RPMI7951 (cell line): ENCODE data around the gene PLCB2. TPM values are rescaled to one million over a fixed set of nuclear protein-coding genes. Genes with fewer than 3 reads are reported as not detected.
A peak's percentile ranks its signal among the peaks of the same experiment; 100 is the strongest.

Experiments used
- DNase-seq: peaks from one replicate; pipeline ENCODE4 v3.0.0-alpha.2; 2012; ENCODE audit warnings: low read depth
- total RNA-seq: library from RNA; depleted of rRNA; stranded (reverse); fragments of >200 nt; shearing (Covaris generic); gene quantifications from 2 replicates; pipeline ENCODE4 v1.2.3, GENCODE V29; 2014; rRNA removed

The PLCB2 gene
- 1.4 and 1.6 TPM in 2 replicates for total RNA-seq

DNA sequence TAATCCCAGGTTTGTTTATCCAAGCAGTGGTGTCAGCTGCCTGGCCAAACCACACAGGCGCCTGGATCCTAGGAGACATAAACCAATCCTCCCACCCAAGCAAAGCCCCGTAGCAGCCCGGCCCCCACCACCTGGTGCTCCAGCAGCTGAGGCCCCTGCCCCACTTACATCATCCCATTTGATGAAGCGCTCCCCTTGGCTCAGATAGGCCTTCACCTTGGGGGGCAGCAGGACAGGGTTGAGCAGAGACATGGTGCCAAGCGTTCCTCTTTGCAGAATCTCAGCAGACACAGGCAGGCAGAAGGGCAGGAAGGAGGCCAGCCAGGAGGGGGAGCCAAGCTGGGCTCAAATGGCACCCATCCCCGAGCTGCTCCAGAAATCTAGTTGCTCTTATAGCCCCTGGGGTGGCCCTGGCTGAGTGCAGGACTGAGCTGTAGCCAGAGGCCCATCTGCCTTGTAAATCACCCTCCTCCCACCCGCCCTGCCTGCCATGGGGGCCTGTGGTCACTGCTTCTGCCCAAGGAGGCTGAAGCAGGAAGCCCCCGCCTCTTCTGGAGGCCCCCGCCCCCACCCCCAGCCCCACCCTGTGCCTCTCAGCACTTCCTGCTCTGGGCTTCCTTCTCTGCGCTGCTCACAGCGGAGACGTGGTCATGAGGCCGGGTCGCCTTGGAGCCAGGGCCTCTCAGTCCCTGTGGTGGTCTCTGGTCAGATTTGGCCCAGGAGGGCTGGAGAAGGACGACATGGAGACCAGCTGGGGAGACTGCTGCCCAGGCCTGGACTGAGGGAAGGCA is at the start of gene PLCB2:
Gene PLCB2, minus strand, starts transcription at position 515 of the 791 bp plus-strand sequence. Its CDS starts 263 bp downstream, at position 252.
- no peak for DNase-seq

GRCh38 chr15:40357246-40357645 is 49.5 kb upstream of the PLCB2 start:
- no peak for DNase-seq

DNA sequence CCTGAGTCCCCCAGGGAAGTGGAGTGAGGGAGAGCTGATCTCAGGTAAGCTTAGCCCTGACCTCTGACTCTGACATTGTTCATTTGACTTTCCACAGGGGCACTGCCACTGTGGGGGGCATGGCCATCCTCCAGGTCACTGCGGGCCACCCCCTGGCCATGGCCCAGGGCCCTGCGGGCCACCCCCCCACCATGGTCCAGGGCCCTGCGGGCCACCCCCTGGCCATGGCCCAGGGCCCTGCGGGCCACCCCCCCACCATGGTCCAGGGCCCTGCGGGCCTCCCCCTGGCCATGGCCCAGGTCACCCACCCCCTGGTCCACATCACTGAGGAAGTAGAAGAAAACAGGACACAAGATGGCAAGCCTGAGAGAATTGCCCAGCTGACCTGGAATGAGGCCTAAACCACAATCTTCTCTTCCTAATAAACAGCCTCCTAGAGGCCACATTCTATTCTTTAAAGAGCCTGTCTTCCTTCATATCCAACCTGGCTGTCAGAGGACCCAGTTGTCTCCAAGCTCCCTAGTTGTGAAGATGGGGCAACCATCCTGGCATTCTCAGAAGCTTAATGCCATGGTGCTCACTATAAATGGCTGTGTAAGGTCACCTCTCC is 48.3 kb upstream of the PLCB2 start:
- DNase-seq: no peak

DNA sequence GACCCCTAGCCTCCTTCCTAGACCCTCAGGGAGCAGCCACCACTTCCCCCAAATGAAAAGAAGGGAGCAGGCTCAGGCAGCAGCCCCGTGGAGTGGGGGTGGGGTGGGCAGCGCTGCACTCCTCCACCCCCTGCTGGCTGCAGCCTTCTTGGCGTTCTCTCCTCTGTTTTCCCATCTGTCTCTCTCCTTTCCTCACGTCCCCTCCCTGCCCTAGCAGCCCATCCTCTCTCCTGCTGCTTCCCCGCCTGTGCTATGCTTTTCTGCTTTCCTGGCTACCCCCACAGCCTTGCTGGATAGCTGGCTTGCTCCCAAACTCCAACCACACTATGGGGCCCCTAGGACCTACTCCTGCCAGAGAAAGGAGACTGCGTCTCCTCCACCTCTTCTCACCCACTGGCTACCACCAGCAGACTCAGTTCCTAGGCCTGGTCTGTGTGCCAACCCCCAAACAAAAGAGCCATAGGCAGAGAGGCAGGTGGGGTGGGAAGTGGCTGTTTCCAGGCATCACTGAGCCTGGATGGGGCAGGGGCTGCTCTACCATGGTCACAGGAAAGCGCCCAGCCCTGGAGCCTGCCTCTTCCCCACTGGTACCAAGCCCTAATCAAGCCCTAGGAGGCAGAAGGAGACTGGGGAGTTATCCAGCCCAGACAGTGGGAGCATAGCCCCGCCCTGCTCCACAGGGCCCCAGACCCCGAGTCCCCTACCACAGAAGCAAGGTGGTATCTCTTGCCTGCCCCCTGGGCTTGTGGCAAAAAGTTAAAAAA is 46.9 kb upstream of the PLCB2 start:
- DNase-seq: peak; percentile 50

DNA sequence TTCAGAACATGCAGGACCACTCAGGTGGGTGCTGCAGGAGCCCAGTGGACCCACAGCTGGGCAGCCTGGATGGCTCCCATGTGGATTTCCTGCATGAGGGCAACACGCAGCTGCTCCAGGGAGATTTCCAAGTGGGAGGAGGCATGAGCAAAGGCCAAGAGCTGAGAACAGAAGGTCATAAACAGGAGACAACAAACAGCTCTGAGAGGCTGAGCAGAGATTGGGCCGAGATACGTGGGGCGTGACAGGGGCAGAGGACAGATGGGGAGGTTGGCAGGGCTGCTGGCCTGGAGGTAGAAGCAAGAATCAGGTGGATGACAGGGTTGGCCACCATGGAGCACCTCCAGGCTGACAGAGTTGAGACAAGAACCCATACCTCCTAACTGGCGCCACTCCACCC is 46.0 kb upstream of the PLCB2 start:
- no peak for DNase-seq

DNA sequence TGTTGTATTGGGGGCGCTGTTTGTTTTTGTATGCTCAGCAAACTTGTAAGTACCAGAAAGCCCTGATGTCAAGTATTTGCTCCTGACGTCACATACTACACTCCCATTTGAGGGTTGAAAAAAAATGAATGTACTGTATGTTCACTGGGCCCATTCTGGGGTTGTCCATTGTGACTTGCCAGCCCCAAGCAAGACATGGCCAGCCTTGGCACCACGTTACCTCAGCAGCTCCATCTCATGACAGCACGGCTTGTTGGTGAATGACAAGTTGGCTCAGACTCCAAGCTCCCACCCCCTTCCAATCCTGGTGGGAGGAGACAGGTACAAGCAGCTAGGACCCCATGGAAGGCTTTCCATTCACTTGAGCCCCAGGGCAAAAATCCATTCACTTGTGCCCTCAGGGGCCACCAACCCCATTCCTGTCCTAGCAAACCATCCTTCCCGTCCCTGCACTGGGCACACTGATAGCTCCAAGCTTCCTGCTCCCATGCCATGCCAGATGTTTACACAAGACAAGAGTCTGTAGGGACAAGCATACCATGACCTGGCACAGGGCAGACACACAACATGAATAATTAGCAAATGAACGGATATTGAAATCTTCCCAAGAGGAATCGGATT is 44.7 kb upstream of the PLCB2 start:
- no peak for DNase-seq

- DNase-seq: no peak
These were observed 41.4 kb upstream of the PLCB2 start for GRCh38 chr15:40349163-40349562.

GRCh38 chr15:40348474-40348870 is 40.7 kb upstream of the PLCB2 start:
- no peak for DNase-seq

- DNase-seq: no peak
These were observed 40.1 kb upstream of the PLCB2 start for GRCh38 chr15:40347559-40348473.

DNA sequence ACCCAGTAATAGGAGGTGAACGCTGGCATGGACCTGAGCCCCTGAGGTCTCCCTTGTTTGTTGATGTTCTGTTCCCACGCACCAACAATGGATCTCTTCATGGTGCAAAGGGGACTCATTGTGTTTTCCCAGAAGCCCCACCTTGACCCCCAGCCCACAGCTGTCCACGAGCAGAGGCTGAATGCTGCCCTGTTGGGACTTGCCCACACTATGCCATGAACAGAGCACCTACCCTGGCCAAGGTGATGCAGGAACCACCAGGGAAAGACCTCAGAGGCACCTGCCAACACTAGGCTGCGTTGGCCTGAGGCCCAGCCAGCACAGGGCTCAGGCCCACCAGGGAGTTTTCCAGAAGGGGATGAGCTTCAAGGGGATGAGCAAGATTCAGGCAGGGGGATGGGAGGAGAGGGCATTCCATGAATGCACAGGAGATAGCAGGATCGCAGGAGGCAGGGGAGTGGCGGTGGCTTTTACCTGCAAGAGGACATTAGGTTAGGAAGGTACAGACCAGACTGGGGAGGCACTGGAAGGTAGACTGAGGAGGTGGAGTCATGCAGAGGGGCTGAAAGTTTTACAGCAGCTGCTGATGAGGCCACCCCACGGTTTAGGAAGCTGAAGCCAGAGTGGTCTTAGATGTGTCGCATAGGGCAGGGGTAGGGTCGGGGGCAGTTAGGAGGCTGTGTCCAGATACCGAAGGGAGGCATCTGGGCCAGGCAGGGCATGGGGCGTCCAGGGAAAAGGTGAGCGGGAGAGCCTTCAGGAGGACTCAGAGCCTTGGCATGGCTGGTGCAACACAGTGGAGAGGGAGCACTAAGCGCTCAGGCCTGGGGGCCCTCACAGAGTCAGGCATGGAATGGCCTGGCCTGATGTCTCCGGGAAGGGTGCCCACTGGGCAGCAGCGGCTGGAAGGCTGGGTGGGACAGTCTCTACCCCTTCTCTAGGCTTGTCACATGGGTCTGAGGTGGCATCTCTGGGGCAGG is 39.1 kb upstream of the PLCB2 start:
- no peak for DNase-seq

GRCh38 chr15:40345867-40346578 is 38.3 kb upstream of the PLCB2 start:
- DNase-seq: no peak

GRCh38 chr15:40345225-40345866 is 37.6 kb upstream of the PLCB2 start:
- DNase-seq: no peak

DNA sequence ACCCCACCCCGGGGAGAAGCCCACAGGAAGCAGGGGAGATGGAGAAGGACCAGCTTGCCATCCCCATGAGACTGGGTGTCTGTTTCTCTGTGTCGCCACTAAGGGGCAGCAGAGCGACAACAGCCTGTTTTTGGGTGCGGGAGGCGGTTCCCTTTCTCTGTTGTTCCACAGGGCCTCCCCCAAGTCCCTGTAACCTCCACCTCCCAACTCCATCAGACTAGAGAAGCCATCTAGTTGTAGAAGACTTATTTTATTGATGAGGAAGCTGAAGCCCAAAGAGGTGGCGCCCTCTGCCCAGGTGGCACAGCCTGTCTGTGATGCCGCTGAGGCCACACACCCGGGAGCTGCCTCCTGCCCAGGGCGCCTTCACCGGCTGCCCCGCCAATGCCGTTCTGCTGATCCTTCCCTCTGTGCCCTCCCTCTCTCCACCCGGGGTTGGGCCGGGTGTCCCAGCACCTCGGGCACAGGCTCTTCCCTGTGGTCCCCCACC is 36.9 kb upstream of the PLCB2 start:
- DNase-seq: peak; percentile 80

GRCh38 chr15:40344217-40344616 is 36.5 kb upstream of the PLCB2 start:
- peak; percentile 57 for DNase-seq

GRCh38 chr15:40343512-40343911 is 35.8 kb upstream of the PLCB2 start:
- peak; percentile 98 for DNase-seq

- peak; percentile 54 for DNase-seq
These were observed 34.9 kb upstream of the PLCB2 start for GRCh38 chr15:40342416-40343320.

DNA sequence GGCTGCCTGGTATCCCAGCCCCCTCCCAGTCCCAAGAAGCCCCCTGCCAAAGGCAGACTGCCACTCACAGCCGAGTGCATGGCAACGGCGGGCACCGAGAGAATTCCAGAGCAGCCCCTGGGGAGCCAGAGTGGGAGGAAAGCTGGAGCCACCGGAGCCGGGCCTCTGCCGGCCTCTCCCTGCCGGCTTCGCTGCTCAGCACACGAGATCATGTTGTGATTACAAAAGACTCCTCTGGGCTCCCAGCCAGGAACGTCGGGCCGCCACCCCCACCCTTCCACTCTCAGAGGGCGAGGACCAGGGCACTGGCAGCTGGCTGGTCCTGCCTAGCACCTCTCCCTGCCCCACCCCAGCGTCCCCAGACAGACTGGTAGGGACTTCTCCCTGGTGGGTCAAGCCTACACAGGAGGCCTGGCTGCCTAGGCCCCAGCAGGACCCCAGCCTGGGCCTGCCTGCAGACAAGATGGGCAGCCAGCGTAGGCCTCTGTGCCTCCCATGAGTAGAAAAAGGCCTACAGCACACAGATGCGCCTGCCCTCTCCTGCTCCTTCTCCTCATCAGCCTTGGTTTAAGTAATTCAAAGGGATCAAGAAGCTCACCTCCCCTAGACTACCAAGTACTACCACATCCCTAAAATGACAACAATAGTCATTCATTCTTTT is 33.1 kb upstream of the PLCB2 start, which contains the start of gene CCDC9B:
Gene CCDC9B, minus strand, starts transcription at position 200 of the 661 bp plus-strand sequence. Its CDS starts 120 bp downstream, at position 80.
- peak; percentile 94 for DNase-seq
